Esophagus muscularis mucosa (tissue), 4 donors: ENCODE results near the gene GPR17. TPM values are rescaled to one million over a fixed set of nuclear protein-coding genes. Genes with fewer than 3 reads are reported as not detected.

Experiments
- DNase-seq: peaks from one replicate; pipeline ENCODE4 v3.0.0-alpha.2; 2017; ENCODE audit errors: extremely low spot score
- H3K27ac ChIP-seq, 4 donors: fragments of 200-600 bp; sonication (generic); replicated peaks in 1 of 4; 1 replicate in 3 of 4; 2 replicates in 1 of 4; pipeline ENCODE4 v1.5.1; 2016 to 2019; ENCODE audit warnings: mild to moderate bottlenecking in 1 of 4
- H3K27me3 ChIP-seq, 4 donors: fragments of 200-600 bp; sonication (generic); one replicate each; pipeline versions ENCODE4 v1.5.1 to v1.6.0; 2016 to 2019
- H3K36me3 ChIP-seq, 4 donors: fragments of 200-600 bp; sonication (generic); one replicate each; pipeline ENCODE4 v1.5.1; 2016 to 2019
- H3K4me1 ChIP-seq, 4 donors: fragments of 200-600 bp; sonication (generic); one replicate each; pipeline ENCODE4 v1.5.1; 2016 to 2019
- H3K4me3 ChIP-seq, 4 donors: fragments of 200-600 bp; sonication (generic); 1 replicate in 2 of 4; 2 replicates in 2 of 4; pipeline ENCODE4 v1.5.1; 2016 to 2019; ENCODE audit warnings: mild to moderate bottlenecking in 4 of 4, moderate library complexity in 1 of 4
- H3K9me3 ChIP-seq, 4 donors: fragments of 200-600 bp; sonication (generic); 1 replicate in 3 of 4; 2 replicates in 1 of 4; pipeline ENCODE4 v1.5.1; 2016 to 2019
- EP300 ChIP-seq: sonication (generic); formaldehyde crosslinking; IDR thresholded peaks from one replicate; pipeline ENCODE4 v1.6.1; 2017; ENCODE audit warnings: antibody characterized with exemption
- POLR2A ChIP-seq: fragments of 450-650 bp; IDR thresholded peaks from one replicate; pipeline ENCODE4 v1.6.1; 2017; ENCODE audit warnings: antibody characterized with exemption, moderate library complexity, mild to moderate bottlenecking, low read depth
- POLR2AphosphoS5 ChIP-seq, 2 donors: sonication (generic); formaldehyde crosslinking; IDR thresholded peaks; one replicate each; pipeline ENCODE4 v1.6.1; 2017; ENCODE audit warnings: antibody characterized with exemption in 2 of 2
- WGBS: methylation state at CpG from one replicate; pipeline ENCODE4 v1.1.5; 2018; 5-methylcytosine and 5-hydroxymethylcytosine counted together
- intact Hi-C: fragments of 100-400 bp; cut with DNase I; formaldehyde crosslinking; loops from one replicate; pipeline ENCODE4 v1.15.1; 2023
- total RNA-seq, 4 donors: library from RNA; depleted of rRNA; stranded (reverse); fragments of >200 nt; gene quantifications; one replicate each; pipeline versions ENCODE4 v1.1.0 to v1.2.1, GENCODE V29; 2016
- TF ChIP-seq, protein P1 (sequence below), 3 experiments: fragments of 200-600 bp in 2 of 3; fragments of 450-650 bp in 1 of 3; sonication (generic) in 2 of 3; IDR thresholded peaks; one replicate each; pipeline ENCODE4 v1.5.1; 2017 to 2019; ENCODE audit warnings: antibody characterized with exemption in 3 of 3, mild to moderate bottlenecking in 2 of 3, moderate library complexity in 1 of 3

GPR17 gene
- total RNA-seq, 4 donors from 2014 or later = 0.40 TPM; not detected in 3

DNA sequence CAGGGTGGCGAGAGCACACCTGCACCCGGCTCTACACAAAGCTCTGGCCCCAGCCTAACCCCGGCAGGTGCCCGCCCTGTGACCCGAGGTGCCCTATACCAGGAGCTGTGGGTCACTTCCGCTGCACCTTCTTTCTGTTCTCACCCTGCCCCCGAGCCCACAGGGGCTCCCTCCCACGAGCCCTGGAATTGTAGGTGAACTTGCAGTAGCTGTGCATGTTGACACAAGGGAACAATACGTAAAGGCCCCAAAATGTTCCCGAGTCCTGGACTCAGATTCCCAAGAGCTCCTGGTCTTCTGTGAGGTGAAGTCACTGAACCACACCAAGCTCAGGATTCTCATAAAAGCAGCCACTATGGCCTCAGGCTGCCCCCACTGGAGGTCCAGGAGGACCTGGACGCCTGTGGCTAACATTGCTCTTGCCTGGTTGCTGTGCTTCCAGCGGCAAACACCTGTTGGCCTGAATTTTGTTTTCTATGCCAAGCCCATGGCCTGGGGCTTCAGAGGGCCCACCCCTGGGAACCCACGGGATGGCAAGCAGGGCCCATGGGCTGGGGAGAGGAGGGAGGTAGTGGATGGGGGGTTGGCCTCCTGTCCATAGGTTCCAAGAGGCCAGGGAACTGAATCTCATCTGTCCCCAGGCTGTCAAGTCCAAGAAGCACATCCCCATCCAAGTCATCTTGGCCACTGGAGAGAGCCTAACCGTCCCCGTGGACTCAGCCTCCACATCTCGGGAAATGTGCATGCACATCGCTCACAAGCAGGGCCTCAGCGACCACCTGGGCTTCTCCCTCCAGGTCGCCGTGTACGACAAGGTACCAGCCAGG is 23.2 kb upstream of the GPR17 start:
- TF ChIP-seq EP300 = no peak
- no peak for TF ChIP-seq POLR2AphosphoS5 (IDR thresholded peaks at IDR 0.05)
- TF ChIP-seq, protein P1, sequence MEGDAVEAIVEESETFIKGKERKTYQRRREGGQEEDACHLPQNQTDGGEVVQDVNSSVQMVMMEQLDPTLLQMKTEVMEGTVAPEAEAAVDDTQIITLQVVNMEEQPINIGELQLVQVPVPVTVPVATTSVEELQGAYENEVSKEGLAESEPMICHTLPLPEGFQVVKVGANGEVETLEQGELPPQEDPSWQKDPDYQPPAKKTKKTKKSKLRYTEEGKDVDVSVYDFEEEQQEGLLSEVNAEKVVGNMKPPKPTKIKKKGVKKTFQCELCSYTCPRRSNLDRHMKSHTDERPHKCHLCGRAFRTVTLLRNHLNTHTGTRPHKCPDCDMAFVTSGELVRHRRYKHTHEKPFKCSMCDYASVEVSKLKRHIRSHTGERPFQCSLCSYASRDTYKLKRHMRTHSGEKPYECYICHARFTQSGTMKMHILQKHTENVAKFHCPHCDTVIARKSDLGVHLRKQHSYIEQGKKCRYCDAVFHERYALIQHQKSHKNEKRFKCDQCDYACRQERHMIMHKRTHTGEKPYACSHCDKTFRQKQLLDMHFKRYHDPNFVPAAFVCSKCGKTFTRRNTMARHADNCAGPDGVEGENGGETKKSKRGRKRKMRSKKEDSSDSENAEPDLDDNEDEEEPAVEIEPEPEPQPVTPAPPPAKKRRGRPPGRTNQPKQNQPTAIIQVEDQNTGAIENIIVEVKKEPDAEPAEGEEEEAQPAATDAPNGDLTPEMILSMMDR (IDR thresholded peaks at IDR 0.05) = no peak
- TF ChIP-seq POLR2A = no peak
- no peak for DNase-seq
- intact Hi-C loops = no loop called here
- Histone ChIP-seq H3K4me3 (no peak overlapping the region), H3K9me3 (no peaks in the 10 kb centered on the region), H3K27me3 (peaks cover 0 to 73% (median 28%) of the 10 kb centered on the region in 4 donors), H3K4me1 (no peaks in the 10 kb centered on the region), H3K27ac (no peak overlapping the region), H3K36me3 (no peaks in the 10 kb centered on the region)
- WGBS = 85% methylated on average over 20 of the region's 21 CpGs

DNA sequence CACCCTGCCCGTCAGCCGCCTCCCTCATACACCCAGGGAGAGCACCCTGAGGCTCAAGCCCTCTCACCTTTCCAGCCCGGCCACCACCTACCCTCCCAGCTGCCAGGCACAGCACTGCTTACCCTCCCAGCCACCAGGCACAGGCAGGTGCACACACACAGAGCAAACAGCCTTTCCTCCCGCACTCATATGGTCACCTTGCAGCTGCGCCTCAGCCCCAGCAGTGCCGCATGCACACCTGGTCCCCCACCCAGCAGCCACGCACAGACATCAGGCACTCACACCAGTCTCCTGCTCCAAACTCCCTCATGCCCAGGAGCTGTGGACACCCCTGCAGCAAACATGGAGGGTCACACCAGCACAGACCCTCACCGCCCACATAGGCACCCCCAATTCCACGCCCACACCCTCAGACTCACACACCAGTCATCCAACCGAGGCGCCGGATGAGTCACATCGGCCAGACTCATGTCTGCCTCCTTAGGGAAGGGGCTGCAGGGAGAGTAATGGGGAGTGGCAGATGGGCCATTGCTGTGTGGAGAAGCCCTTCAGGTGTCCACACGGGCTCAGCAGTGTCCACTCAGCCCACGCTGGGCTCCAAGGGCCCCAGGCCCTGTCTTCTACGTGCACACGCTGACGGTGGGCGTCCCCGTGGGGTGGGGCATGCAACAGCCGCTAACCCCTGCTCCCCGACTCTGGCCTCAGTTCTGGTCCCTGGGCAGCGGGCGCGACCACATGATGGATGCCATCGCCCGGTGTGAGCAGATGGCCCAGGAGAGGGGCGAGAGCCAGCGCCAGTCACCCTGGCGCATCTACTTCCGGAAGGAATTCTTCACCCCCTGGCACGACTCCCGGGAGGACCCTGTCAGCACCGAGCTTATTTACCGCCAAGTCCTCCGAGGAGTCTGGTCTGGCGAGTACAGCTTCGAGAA is 22.3 kb upstream of the GPR17 start:
- intact Hi-C loops = no loop called here
- no peak for TF ChIP-seq POLR2A
- no peak for TF ChIP-seq EP300
- TF ChIP-seq, protein P1 (IDR thresholded peaks at IDR 0.05) = no peak
- no peaks in the 10 kb centered on the region for H3K36me3 ChIP-seq
- H3K27me3 ChIP-seq = peaks cover 0 to 73% (median 28%) of the 10 kb centered on the region in 4 donors
- H3K4me3 ChIP-seq = no peak overlapping the region
- DNase-seq = no peak
- H3K27ac ChIP-seq = no peak overlapping the region
- H3K4me1 ChIP-seq = no peaks in the 10 kb centered on the region
- H3K9me3 ChIP-seq = no peaks in the 10 kb centered on the region
- 86% methylated on average over 27 of the region's 38 CpGs for WGBS

DNA sequence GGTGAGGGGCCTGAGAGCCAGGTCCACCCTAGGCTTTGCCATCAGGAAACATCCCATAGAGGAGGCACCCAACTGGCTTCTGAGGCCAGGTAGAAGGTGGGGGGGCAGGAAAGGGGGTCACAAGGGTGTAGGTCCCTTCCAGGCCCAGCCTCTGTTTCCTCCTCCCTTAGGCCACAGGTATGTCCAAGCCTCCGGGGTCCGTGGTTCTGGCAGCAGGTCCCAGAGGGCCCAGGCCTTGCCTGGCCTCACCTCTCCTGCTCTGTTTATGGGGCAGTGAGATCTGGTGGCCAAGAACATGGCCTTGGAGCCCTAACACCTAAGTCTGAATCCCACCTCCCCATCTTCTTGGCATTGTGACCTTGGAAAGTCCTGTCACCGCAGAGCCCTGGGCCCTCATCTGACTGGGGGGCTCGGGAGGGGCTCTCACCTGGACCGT is 21.6 kb upstream of the GPR17 start:
- no peak for DNase-seq
- no peaks in the 10 kb centered on the region for H3K36me3 ChIP-seq
- no peak overlapping the region for H3K27ac ChIP-seq
- H3K27me3 ChIP-seq = peaks cover 0 to 71% (median 28%) of the 10 kb centered on the region in 4 donors
- TF ChIP-seq POLR2A = no peak
- TF ChIP-seq EP300 = no peak
- TF ChIP-seq, protein P1 (IDR thresholded peaks at IDR 0.05) = no peak
- no peak for TF ChIP-seq POLR2AphosphoS5 (IDR thresholded peaks at IDR 0.05)
- intact Hi-C loops = no loop called here
- no peaks in the 10 kb centered on the region for H3K9me3 ChIP-seq
- no peaks in the 10 kb centered on the region for H3K4me1 ChIP-seq
- 79% methylated on average over 4 of the region's 5 CpGs for WGBS
- no peak overlapping the region for H3K4me3 ChIP-seq

DNA sequence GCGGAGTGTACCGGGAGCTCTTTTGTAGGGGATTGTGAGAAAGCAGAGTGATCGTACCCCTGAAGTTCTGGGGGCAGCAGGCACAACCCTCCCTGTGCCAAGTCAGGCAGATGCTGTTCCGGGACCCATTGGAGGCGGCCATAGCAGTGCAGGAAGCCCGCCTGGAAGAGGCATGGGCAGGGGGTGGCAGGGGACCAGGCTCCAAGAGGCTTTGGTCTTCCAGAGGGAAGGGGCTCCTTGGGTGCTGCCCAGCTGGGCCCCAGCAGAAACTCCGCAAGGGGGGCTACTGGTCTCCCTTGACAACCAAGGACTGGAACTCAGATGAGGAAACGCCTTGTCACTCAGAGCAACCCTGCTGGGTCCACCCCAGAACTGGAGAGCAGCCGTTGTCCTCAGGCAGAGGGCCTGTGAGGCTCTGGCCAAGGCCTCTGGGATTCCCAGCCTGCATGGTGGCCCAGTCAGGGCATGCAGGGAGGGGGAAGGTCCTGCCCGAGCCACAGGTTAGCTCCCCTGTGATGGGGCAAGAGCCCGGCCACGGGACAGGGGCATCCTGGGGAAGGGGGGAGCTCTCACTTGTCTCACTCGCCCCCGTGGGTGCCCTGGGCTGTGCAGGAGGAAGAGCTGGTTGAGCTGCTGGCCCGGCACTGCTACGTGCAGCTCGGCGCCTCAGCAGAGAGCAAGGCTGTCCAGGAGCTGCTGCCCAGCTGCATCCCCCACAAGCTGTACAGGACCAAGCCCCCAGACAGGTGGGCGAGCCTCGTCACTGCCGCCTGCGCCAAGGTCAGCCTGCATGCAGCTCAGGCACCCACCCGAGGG is 21.0 kb upstream of the GPR17 start:
- Histone ChIP-seq H3K4me1 (peaks cover 0 to 4% (median 1%) of the 10 kb centered on the region in 4 donors), H3K27ac (no peak overlapping the region), H3K27me3 (peaks cover 0 to 64% (median 28%) of the 10 kb centered on the region in 4 donors), H3K9me3 (no peaks in the 10 kb centered on the region), H3K4me3 (no peak overlapping the region), H3K36me3 (no peaks in the 10 kb centered on the region)
- 86% methylated on average over 8 of the region's 23 CpGs for WGBS
- no peak for TF ChIP-seq POLR2AphosphoS5 (IDR thresholded peaks at IDR 0.05)
- TF ChIP-seq, protein P1 (IDR thresholded peaks at IDR 0.05) = no peak
- intact Hi-C loops = no loop called here
- DNase-seq = no peak
